ENCODE measurements around the gene CRTC3.
"Not testable (repeated sequence)": the region's sequence is repeated elsewhere in the genome, so short reads cannot be mapped to it uniquely, and the experiment has no call there.

DNA sequence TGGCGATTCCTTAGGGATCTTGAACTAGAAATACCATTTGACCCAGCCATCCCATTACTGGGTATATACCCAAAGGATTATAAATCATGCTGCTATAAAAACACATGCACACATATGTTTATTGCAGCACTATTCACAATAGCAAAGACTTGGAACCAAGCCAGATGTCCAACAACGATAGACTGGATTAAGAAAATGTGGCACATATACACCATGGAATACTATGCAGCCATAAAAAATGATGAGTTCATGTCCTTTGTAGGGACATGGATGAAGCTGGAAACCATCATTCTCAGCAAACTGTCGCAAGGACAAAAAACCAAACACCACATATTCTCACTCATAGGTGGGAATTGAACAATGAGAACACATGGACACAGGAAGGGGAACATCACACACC lies 107.3 kb downstream of the CRTC3 start:
- not testable (repeated sequence) for TF ChIP-seq YY1 (IDR thresholded peaks at IDR 0.05; ENCODE audit: insufficient read depth, insufficient read length); ZNF274 (IDR thresholded peaks at IDR 0.05; ENCODE audit: low read depth, low read length)

Data from NT2/D1 (cell line).